ENCODE results near the gene LRMDA. TPM values are rescaled to one million over a fixed set of nuclear protein-coding genes. Genes with fewer than 3 reads are reported as not detected.

Gene LRMDA
- total and polyA plus RNA-seq, 2 donors from 2014 or later = 23.2 to 48.6 TPM

GRCh38 chr10:76071653-76072365, 640.4 kb downstream of the LRMDA start:
- Histone ChIP-seq H3K36me3 (ENCODE audit: control insufficient read depth in 2 of 3, insufficient read depth in 3 of 3, low read length in 3 of 3) (no peaks in the 10 kb centered on the region), H3K9me3 (ENCODE audit: control insufficient read depth in 2 of 3, insufficient read depth in 1 of 3, low read length in 3 of 3) (peaks cover 0 to 6% (median 0%) of the 10 kb centered on the region in 3 donors), H3K9ac (ENCODE audit: low read length in 3 of 3) (no peak overlapping the region), H3K27me3 (ENCODE audit: control insufficient read depth, insufficient read depth, low read length) (no peaks in the 10 kb centered on the region), H3K4me3 (ENCODE audit: low read length in 3 of 3) (no peak overlapping the region), H3K27ac (ENCODE audit: low read depth in 2 of 2, low read length in 2 of 2) (no peak overlapping the region), H3K4me1 (ENCODE audit: control insufficient read depth in 2 of 3, insufficient read depth in 2 of 3, low read depth in 1 of 3, low read length in 3 of 3) (peaks cover 0 to 4% (median 3%) of the 10 kb centered on the region in 3 donors)
- TF ChIP-seq, protein P1, sequence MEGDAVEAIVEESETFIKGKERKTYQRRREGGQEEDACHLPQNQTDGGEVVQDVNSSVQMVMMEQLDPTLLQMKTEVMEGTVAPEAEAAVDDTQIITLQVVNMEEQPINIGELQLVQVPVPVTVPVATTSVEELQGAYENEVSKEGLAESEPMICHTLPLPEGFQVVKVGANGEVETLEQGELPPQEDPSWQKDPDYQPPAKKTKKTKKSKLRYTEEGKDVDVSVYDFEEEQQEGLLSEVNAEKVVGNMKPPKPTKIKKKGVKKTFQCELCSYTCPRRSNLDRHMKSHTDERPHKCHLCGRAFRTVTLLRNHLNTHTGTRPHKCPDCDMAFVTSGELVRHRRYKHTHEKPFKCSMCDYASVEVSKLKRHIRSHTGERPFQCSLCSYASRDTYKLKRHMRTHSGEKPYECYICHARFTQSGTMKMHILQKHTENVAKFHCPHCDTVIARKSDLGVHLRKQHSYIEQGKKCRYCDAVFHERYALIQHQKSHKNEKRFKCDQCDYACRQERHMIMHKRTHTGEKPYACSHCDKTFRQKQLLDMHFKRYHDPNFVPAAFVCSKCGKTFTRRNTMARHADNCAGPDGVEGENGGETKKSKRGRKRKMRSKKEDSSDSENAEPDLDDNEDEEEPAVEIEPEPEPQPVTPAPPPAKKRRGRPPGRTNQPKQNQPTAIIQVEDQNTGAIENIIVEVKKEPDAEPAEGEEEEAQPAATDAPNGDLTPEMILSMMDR (IDR thresholded peaks at IDR 0.05; ENCODE audit: borderline replicate concordance, extremely low read depth, insufficient read depth) = no peak
- FAIRE-seq (no peak), DNase-seq (peak in 2 of 5 donors; percentile 77 to 93)
- intact Hi-C loops (cut with DNase I) = no loop called here

GRCh38 chr10:76072384-76072783, 641.0 kb downstream of the LRMDA start:
- H3K27me3 ChIP-seq (ENCODE audit: control insufficient read depth, insufficient read depth, low read length) = no peaks in the 10 kb centered on the region
- no peak overlapping the region for H3K9ac ChIP-seq (ENCODE audit: low read length in 3 of 3)
- intact Hi-C loops (cut with DNase I) = no loop called here
- peaks cover 0 to 6% (median 0%) of the 10 kb centered on the region in 3 donors for H3K9me3 ChIP-seq (ENCODE audit: control insufficient read depth in 2 of 3, insufficient read depth in 1 of 3, low read length in 3 of 3)
- peaks cover 0 to 4% (median 3%) of the 10 kb centered on the region in 3 donors for H3K4me1 ChIP-seq (ENCODE audit: control insufficient read depth in 2 of 3, insufficient read depth in 2 of 3, low read depth in 1 of 3, low read length in 3 of 3)
- H3K27ac ChIP-seq (ENCODE audit: low read depth in 2 of 2, low read length in 2 of 2) = no peak overlapping the region
- no peaks in the 10 kb centered on the region for H3K36me3 ChIP-seq (ENCODE audit: control insufficient read depth in 2 of 3, insufficient read depth in 3 of 3, low read length in 3 of 3)
- TF ChIP-seq, protein P1 (IDR thresholded peaks at IDR 0.05; ENCODE audit: borderline replicate concordance, extremely low read depth, insufficient read depth) = no peak
- no peak overlapping the region for H3K4me3 ChIP-seq (ENCODE audit: low read length in 3 of 3)
- FAIRE-seq (no peak), DNase-seq (no peak)

DNA sequence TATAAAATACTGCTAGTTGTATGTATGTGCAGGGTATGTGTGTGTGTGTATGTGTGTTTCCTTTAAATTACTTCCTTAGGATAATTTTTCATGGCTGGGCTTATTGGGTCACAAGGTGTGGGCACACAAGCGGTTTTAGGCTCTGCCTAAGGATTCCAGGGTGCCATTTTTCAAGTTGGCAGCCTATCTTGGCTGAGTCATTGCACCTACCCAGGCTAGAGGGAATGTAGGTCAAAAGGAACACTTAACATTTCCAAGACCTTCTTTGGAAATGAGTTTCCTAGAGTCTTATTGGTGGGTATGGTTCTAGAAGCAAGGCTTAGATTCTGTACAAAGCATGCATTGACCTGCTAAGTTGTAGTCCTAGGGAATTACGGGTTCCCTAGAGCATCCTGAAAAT, 642.1 kb downstream of the LRMDA start:
- H3K9ac ChIP-seq (ENCODE audit: low read length in 3 of 3) = no peak overlapping the region
- FAIRE-seq (no peak), DNase-seq (no peak)
- peaks cover 0 to 4% (median 3%) of the 10 kb centered on the region in 3 donors for H3K4me1 ChIP-seq (ENCODE audit: control insufficient read depth in 2 of 3, insufficient read depth in 2 of 3, low read depth in 1 of 3, low read length in 3 of 3)
- intact Hi-C loops (cut with DNase I) = no loop called here
- TF ChIP-seq, protein P1 (IDR thresholded peaks at IDR 0.05; ENCODE audit: borderline replicate concordance, extremely low read depth, insufficient read depth) = no peak
- no peaks in the 10 kb centered on the region for H3K27me3 ChIP-seq (ENCODE audit: control insufficient read depth, insufficient read depth, low read length)
- H3K4me3 ChIP-seq (ENCODE audit: low read length in 3 of 3) = no peak overlapping the region
- no peaks in the 10 kb centered on the region for H3K36me3 ChIP-seq (ENCODE audit: control insufficient read depth in 2 of 3, insufficient read depth in 3 of 3, low read length in 3 of 3)
- no peaks in the 10 kb centered on the region for H3K9me3 ChIP-seq (ENCODE audit: control insufficient read depth in 2 of 3, insufficient read depth in 1 of 3, low read length in 3 of 3)
- no peak overlapping the region for H3K27ac ChIP-seq (ENCODE audit: low read depth in 2 of 2, low read length in 2 of 2)
